ENCODE measurements around the gene ZBTB25. TPM values are rescaled to one million over a fixed set of nuclear protein-coding genes. Genes with fewer than 3 reads are reported as not detected.

ZBTB25 gene
- total and polyA plus RNA-seq, 7 experiments from 2014 or later = 30.5 to 88.0 (median 48.4) TPM

DNA sequence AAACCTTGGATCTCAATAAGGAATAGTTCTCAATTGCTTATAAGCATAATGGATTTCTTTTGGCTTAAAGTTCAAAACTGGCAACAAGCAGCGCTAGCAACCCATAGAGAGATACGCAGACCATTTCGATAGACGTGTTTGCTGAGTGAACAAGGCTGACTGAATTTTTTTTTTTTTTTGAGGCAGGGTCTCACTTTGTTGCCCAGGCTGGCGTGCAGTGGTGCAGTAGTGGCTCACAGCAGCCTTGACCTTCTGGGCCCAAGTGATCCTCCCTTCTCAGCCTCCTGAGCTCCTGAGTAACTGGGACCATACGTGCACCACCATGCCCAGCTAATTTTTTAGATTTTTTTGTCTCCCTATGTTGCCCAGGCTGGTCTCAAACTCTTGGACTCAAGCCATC is 39.8 kb downstream of the ZBTB25 start:
- POLR2A ChIA-PET = interaction anchor here (1.0 to 2.6 kb wide), 5 partner anchors 9 to 71 kb away, joined by 3 to 17 read pairs (median 3); partner anchors contain the start of gene ZBTB1
- Histone ChIP-seq H3K27ac (ENCODE audit: low read depth, low read length) (no peak overlapping the region), H3K9me3 (ENCODE audit: control insufficient read depth in 2 of 3, low read length in 3 of 3) (no peaks in the 10 kb centered on the region), H3K36me3 (ENCODE audit: control insufficient read depth in 2 of 3, insufficient read depth in 3 of 3, low read length in 3 of 3) (no peaks in the 10 kb centered on the region), H3K4me1 (ENCODE audit: control insufficient read depth in 2 of 2, insufficient read depth in 2 of 2, low read length in 2 of 2) (peaks cover 12 to 16% of the 10 kb centered on the region in 2 donors), H3K4me3 (ENCODE audit: low read length) (no peak overlapping the region), H3K27me3 (ENCODE audit: control insufficient read depth in 2 of 2, insufficient read depth in 2 of 2, low read length in 2 of 2) (no peaks in the 10 kb centered on the region)
- H3K27ac Mint-ChIP-seq = peak overlapping the region in 4 of 9 donors; percentile 5 to 88 (median 62)
- intact Hi-C loops (cut with micrococcal nuclease) = loop anchor here (2.0 to 5.0 kb wide), 3 partner anchors 21 to 77 kb away; partner anchors contain the start of gene MTHFD1 (in 1 of the 2)
- H3K27me3 Mint-ChIP-seq = peaks cover 0 to 3% (median 0%) of the 10 kb centered on the region in 5 donors
- DNase-seq = no peak
- no peak for ATAC-seq
- peaks cover 0 to 1% (median 0%) of the 10 kb centered on the region in 11 donors for H3K9me3 Mint-ChIP-seq
- H3K36me3 Mint-ChIP-seq = peaks cover 0 to 11% (median 5%) of the 10 kb centered on the region in 5 donors
- CTCF ChIA-PET = interaction anchor here (0.7 to 2.5 kb wide), 2 partner anchors 28 to 117 kb away, joined by 3 to 5 read pairs; no protein-coding TSS in a partner anchor
- peaks cover 23 to 58% (median 43%) of the 10 kb centered on the region in 7 donors for H3K4me1 Mint-ChIP-seq
- H3K4me3 Mint-ChIP-seq = peak overlapping the region in 3 of 10 donors; percentile 15 to 94 (median 94)

DNA sequence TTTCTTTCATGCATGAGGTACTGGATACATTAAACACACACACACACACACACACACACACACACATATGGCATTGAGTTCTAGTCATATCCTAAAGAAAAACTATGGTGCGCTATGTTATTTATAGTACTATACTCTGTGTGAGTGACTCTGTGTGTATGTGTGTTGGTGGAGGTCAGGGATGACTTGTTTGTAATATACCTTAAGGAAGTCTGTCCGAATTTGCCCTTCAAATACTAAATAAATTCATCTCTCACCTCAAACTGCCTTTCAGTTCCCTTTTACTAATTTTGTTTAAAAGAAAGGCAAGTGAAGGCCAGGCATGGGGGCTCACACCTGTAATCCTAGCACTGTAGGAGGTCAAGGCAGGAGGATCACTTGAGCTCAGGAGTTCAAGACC is 40.4 kb downstream of the ZBTB25 start:
- peaks cover 0 to 3% (median 0%) of the 10 kb centered on the region in 5 donors for H3K27me3 Mint-ChIP-seq
- ChIA-PET CTCF (interaction anchor here (0.7 to 2.5 kb wide), 5 partner anchors 10 to 805 kb away, joined by 3 to 5 read pairs (median 4); no protein-coding TSS in a partner anchor), POLR2A (interaction anchor here (0.6 to 2.6 kb wide), 4 partner anchors 33 to 78 kb away, joined by 3 to 17 read pairs (median 3); partner anchors contain the start of genes HSPA2 and ZBTB1)
- peaks cover 12 to 16% of the 10 kb centered on the region in 2 donors for H3K4me1 ChIP-seq (ENCODE audit: control insufficient read depth in 2 of 2, insufficient read depth in 2 of 2, low read length in 2 of 2)
- ATAC-seq (no peak), DNase-seq (no peak)
- peak overlapping the region in 1 of 9 donors; percentile 40 for H3K27ac Mint-ChIP-seq
- H3K4me1 Mint-ChIP-seq = peaks cover 23 to 53% (median 36%) of the 10 kb centered on the region in 7 donors
- H3K36me3 ChIP-seq (ENCODE audit: control insufficient read depth in 2 of 3, insufficient read depth in 3 of 3, low read length in 3 of 3) = no peaks in the 10 kb centered on the region
- H3K9me3 Mint-ChIP-seq = peaks cover 0 to 1% (median 0%) of the 10 kb centered on the region in 11 donors
- H3K4me3 ChIP-seq (ENCODE audit: low read length) = no peak overlapping the region
- no peak overlapping the region for H3K27ac ChIP-seq (ENCODE audit: low read depth, low read length)
- H3K27me3 ChIP-seq (ENCODE audit: control insufficient read depth in 2 of 2, insufficient read depth in 2 of 2, low read length in 2 of 2) = no peaks in the 10 kb centered on the region
- no peak overlapping the region for H3K4me3 Mint-ChIP-seq
- no peaks in the 10 kb centered on the region for H3K9me3 ChIP-seq (ENCODE audit: control insufficient read depth in 2 of 3, low read length in 3 of 3)
- intact Hi-C loops (cut with micrococcal nuclease) = loop anchor here in 1 of 2 donors (5.0 kb wide), 1 partner anchor 76 kb away; the partner anchor contains the start of gene MTHFD1
- H3K36me3 Mint-ChIP-seq = peaks cover 0 to 15% (median 7%) of the 10 kb centered on the region in 5 donors

DNA sequence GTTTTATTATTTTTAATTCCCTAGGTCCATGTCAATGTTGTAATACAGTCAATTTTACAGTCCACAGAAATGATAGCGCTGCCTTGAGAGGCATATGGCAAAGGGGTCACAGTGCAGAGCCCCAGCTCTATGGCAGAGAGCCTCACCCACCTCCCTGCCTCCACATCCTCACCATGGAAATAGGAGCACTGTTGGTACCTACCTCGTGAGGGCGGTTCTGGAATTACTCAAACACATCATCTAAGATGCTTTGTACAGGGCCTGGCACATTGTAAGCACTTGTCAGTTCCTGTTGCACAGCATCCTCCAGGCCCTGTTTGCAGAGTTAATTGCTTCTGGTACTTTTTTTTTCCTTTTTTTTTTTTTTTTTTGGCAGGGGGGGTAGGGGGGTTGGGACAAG is 42.4 kb downstream of the ZBTB25 start:
- H3K27me3 ChIP-seq (ENCODE audit: control insufficient read depth in 2 of 2, insufficient read depth in 2 of 2, low read length in 2 of 2) = no peaks in the 10 kb centered on the region
- CTCF ChIA-PET = interaction anchor here (0.6 kb wide), 1 partner anchor 9 kb away, joined by 3 read pairs; no protein-coding TSS in a partner anchor
- peaks cover 14 to 34% (median 20%) of the 10 kb centered on the region in 7 donors for H3K4me1 Mint-ChIP-seq

DNA sequence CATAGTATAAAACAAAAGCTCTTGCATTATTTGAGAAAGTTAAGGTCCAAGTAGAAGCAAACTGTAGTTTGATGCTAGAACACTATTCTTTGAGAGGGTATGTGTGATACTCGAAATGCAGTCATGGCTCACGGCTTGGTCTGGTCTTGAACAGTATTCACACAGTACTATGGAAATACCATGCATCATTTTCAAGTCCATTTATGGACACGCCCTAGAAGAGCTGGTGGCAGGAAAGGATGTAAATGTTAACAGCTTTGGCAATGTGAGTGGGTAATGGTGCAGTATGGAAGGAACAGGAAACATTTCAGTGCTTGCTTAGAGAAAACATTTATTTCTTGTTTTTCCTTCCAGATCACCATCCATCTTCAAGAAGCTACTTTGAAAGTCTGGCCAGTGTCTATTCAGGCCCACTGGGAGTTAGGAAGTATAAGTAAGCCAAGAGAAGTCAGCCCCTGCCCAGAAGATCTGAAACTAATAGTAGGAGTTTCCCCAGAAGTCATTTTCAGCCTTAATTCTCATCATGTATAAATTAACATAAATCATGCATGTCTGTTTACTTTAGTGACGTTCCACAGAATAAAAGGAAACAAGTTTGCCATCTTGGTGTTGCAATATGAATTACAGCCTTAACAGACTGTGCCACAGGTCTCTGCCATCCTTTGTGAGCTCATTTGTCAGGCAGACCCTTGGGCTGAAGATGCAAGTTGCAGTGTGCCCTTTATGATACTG is 44.1 kb downstream of the ZBTB25 start:
- Mint-ChIP-seq H3K36me3 (peaks cover 2 to 19% (median 12%) of the 10 kb centered on the region in 5 donors), H3K4me1 (peaks cover 3 to 24% (median 9%) of the 10 kb centered on the region in 7 donors), H3K9me3 (no peaks in the 10 kb centered on the region), H3K4me3 (no peak overlapping the region), H3K27me3 (no peaks in the 10 kb centered on the region), H3K27ac (peak overlapping the region in 4 of 9 donors; percentile 17 to 71 (median 44))
- ChIA-PET POLR2A (no interaction called here), CTCF (interaction anchor here (1.1 kb wide), 1 partner anchor 178 kb away, joined by 3 read pairs; no protein-coding TSS in a partner anchor)
- Histone ChIP-seq H3K9me3 (ENCODE audit: control insufficient read depth in 2 of 3, low read length in 3 of 3) (no peaks in the 10 kb centered on the region), H3K36me3 (ENCODE audit: control insufficient read depth in 2 of 3, insufficient read depth in 3 of 3, low read length in 3 of 3) (peaks cover 0 to 8% (median 0%) of the 10 kb centered on the region in 3 experiments), H3K27ac (ENCODE audit: low read depth, low read length) (no peak overlapping the region), H3K4me1 (ENCODE audit: control insufficient read depth in 2 of 2, insufficient read depth in 2 of 2, low read length in 2 of 2) (peaks cover 2 to 3% of the 10 kb centered on the region in 2 donors), H3K27me3 (ENCODE audit: control insufficient read depth in 2 of 2, insufficient read depth in 2 of 2, low read length in 2 of 2) (no peaks in the 10 kb centered on the region), H3K4me3 (ENCODE audit: low read length) (no peak overlapping the region)
- ATAC-seq (no peak), DNase-seq (no peak)
- intact Hi-C loops (cut with micrococcal nuclease) = loop anchor here in 1 of 2 donors (5.0 kb wide), 1 partner anchor 72 kb away; the partner anchor contains the start of gene MTHFD1

More for the DNA sequence above, 42.4 kb downstream of the ZBTB25 start:
- Mint-ChIP-seq H3K9me3 (peaks cover 0 to 1% (median 0%) of the 10 kb centered on the region in 11 donors), H3K27me3 (peaks cover 0 to 3% (median 0%) of the 10 kb centered on the region in 5 donors), H3K4me3 (no peak overlapping the region), H3K27ac (peak overlapping the region in 1 of 9 donors; percentile 14), H3K36me3 (peaks cover 0 to 18% (median 10%) of the 10 kb centered on the region in 5 donors)
- intact Hi-C loops (cut with micrococcal nuclease) = loop anchor here in 1 of 2 donors (5.0 kb wide), 1 partner anchor 74 kb away; the partner anchor contains the start of gene MTHFD1
- Histone ChIP-seq H3K36me3 (ENCODE audit: control insufficient read depth in 2 of 3, insufficient read depth in 3 of 3, low read length in 3 of 3) (no peaks in the 10 kb centered on the region), H3K4me1 (ENCODE audit: control insufficient read depth in 2 of 2, insufficient read depth in 2 of 2, low read length in 2 of 2) (peaks cover 12 to 15% of the 10 kb centered on the region in 2 donors), H3K27ac (ENCODE audit: low read depth, low read length) (no peak overlapping the region), H3K9me3 (ENCODE audit: control insufficient read depth in 2 of 3, low read length in 3 of 3) (no peaks in the 10 kb centered on the region), H3K4me3 (ENCODE audit: low read length) (no peak overlapping the region)
- DNase-seq (no peak), ATAC-seq (no peak)
- POLR2A ChIA-PET = no interaction called here

DNA sequence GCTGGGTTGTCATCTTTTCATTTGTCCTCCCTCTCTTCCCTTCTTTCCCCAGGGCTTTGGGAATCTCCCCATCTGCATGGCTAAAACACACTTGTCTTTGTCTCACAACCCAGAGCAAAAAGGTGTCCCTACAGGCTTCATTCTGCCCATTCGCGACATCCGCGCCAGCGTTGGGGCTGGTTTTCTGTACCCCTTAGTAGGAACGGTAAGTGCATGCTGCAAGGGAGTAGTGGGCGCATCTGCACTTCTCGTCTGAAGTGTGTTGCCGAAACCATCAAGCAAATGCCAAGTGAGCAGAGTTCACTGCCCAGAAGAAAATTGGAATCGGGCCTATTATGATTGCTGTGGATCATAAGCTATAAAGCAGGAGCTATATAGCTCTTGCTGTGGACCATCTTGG is 49.0 kb downstream of the ZBTB25 start:
- Mint-ChIP-seq H3K9me3 (no peaks in the 10 kb centered on the region), H3K27me3 (no peaks in the 10 kb centered on the region), H3K4me3 (no peak overlapping the region), H3K4me1 (peaks cover 0 to 20% (median 7%) of the 10 kb centered on the region in 7 donors), H3K27ac (peak overlapping the region in 3 of 9 donors; percentile 15 to 54 (median 36)), H3K36me3 (peaks cover 3 to 31% (median 17%) of the 10 kb centered on the region in 5 donors)
- no peaks in the 10 kb centered on the region for H3K4me1 ChIP-seq (ENCODE audit: control insufficient read depth in 2 of 2, insufficient read depth in 2 of 2, low read length in 2 of 2)
- ATAC-seq = no peak
- peak in 1 of 9 donors; percentile 14 for DNase-seq
- H3K27me3 ChIP-seq (ENCODE audit: control insufficient read depth in 2 of 2, insufficient read depth in 2 of 2, low read length in 2 of 2) = no peaks in the 10 kb centered on the region
- peaks cover 0 to 27% (median 3%) of the 10 kb centered on the region in 3 experiments for H3K36me3 ChIP-seq (ENCODE audit: control insufficient read depth in 2 of 3, insufficient read depth in 3 of 3, low read length in 3 of 3)
- no peak overlapping the region for H3K27ac ChIP-seq (ENCODE audit: low read depth, low read length)
- H3K4me3 ChIP-seq (ENCODE audit: low read length) = no peak overlapping the region
- ChIA-PET POLR2A (interaction anchor here (1.1 kb wide), 1 partner anchor 10 kb away, joined by 3 read pairs; no protein-coding TSS in a partner anchor), CTCF (no interaction called here)
- no peaks in the 10 kb centered on the region for H3K9me3 ChIP-seq (ENCODE audit: control insufficient read depth in 2 of 3, low read length in 3 of 3)
- intact Hi-C loops (cut with micrococcal nuclease) = no loop called here

DNA sequence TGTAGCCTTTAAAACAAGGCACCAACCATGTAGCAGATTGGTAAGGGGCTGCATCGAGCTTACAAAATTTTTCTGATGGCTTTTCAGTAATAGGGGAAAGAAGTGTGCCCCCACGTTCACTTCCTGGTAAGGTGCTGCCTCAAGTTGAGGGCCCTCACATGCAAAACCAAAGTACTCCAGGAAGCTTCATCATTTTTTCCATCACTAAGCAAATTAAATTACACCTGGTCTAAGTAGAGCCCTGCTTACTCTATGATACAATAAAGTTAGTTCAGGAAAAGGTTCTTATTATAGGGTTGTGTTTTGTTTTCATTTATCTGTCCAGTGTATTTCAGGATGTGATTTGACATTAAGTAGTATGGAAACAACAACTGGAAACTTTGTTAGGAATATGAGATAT is 53.4 kb downstream of the ZBTB25 start:
- peaks cover 3 to 37% (median 18%) of the 10 kb centered on the region in 5 donors for H3K36me3 Mint-ChIP-seq
- CTCF ChIA-PET = interaction anchor here (0.6 kb wide), 1 partner anchor 34 kb away, joined by 3 read pairs; no protein-coding TSS in a partner anchor
- intact Hi-C loops (cut with micrococcal nuclease) = no loop called here
- no peak overlapping the region for H3K27ac Mint-ChIP-seq
- Histone ChIP-seq H3K27me3 (ENCODE audit: control insufficient read depth in 2 of 2, insufficient read depth in 2 of 2, low read length in 2 of 2) (no peaks in the 10 kb centered on the region), H3K4me1 (ENCODE audit: control insufficient read depth in 2 of 2, insufficient read depth in 2 of 2, low read length in 2 of 2) (peaks cover 0 to 5% of the 10 kb centered on the region in 2 donors), H3K36me3 (ENCODE audit: control insufficient read depth in 2 of 3, insufficient read depth in 3 of 3, low read length in 3 of 3) (peaks cover 0 to 33% (median 3%) of the 10 kb centered on the region in 3 experiments), H3K27ac (ENCODE audit: low read depth, low read length) (no peak overlapping the region), H3K9me3 (ENCODE audit: control insufficient read depth in 2 of 3, low read length in 3 of 3) (no peaks in the 10 kb centered on the region), H3K4me3 (ENCODE audit: low read length) (no peak overlapping the region)
- POLR2A ChIA-PET = no interaction called here
- peaks cover 4 to 25% (median 6%) of the 10 kb centered on the region in 7 donors for H3K4me1 Mint-ChIP-seq
- H3K27me3 Mint-ChIP-seq = no peaks in the 10 kb centered on the region
- no peak overlapping the region for H3K4me3 Mint-ChIP-seq
- no peaks in the 10 kb centered on the region for H3K9me3 Mint-ChIP-seq
- ATAC-seq (no peak), DNase-seq (peak in 1 of 9 donors; percentile 13)

Data from naive thymus-derived CD4-positive, alpha-beta T cell (primary cell).